Panc1 (cell line): ENCODE results near the gene TM4SF4. TPM values are rescaled to one million over a fixed set of nuclear protein-coding genes. Genes with fewer than 3 reads are reported as not detected.

Experiments
- ATAC-seq: fragments of 200-7000 bp; cut with Tn5 transposase; 2 replicates; pipeline ENCODE4 v1.9.1; 2020; ENCODE audit warnings: mild to moderate bottlenecking, moderate library complexity
- BruUV-seq: library from RNA; stranded (reverse); fragments of 400-500 nt; replicated peaks from 2 replicates; lab custom pipeline; 2021; lab: Mats Ljungman, UMichigan
- CTCF ChIA-PET: fragments of 300-600 bp; sonication (Branson Sonifier 250); formaldehyde crosslinking; loops from one replicate; lab custom pipeline; 2022; ENCODE audit warnings: antibody characterized with exemption; lab: Charles Lee
- POLR2A ChIA-PET: fragments of 300-600 bp; sonication (Branson Sonifier 250); formaldehyde crosslinking; loops from one replicate; lab custom pipeline; 2022; ENCODE audit warnings: antibody characterized with exemption; lab: Charles Lee
- DNase-seq: peaks from one replicate; pipeline ENCODE4 v3.0.0-alpha.2; 2010; ENCODE audit warnings: low read depth, low spot score
- H3K27ac ChIP-seq: 2 replicates; pipeline ENCODE4 v1.5.1; 2011; ENCODE audit warnings: mild to moderate bottlenecking, low read length, inconsistent platforms
- H3K27me3 ChIP-seq: fragments of 200-500 bp; sonication (Bioruptor generic); 2 replicates; pipeline ENCODE4 v1.6.0; 2014; ENCODE audit warnings: low read length, inconsistent platforms; ENCODE audit not compliant: control insufficient read depth, insufficient read depth
- H3K36me3 ChIP-seq: fragments of 200-500 bp; sonication (Bioruptor generic); 2 replicates; pipeline ENCODE4 v1.5.1; 2014; ENCODE audit warnings: inconsistent platforms, mild to moderate bottlenecking, low read length, moderate library complexity; ENCODE audit not compliant: control insufficient read depth, insufficient read depth
- H3K4me1 ChIP-seq: 2 replicates; pipeline ENCODE4 v1.5.1; 2011; ENCODE audit warnings: inconsistent platforms, mild to moderate bottlenecking, low read length, moderate library complexity; ENCODE audit not compliant: control insufficient read depth, insufficient read depth
- H3K4me3 ChIP-seq, 2 experiments: 2 replicates each; pipeline ENCODE4 v1.5.1; 2011 to 2012; ENCODE audit warnings: low read depth in 2 of 2, low read length in 2 of 2, mild to moderate bottlenecking in 2 of 2, inconsistent platforms in 1 of 2, moderate library complexity in 1 of 2
- H3K9me3 ChIP-seq: fragments of 200-500 bp; sonication (Bioruptor generic); 2 replicates; pipeline ENCODE4 v1.5.1; 2014; ENCODE audit warnings: low read depth, mild to moderate bottlenecking, inconsistent platforms, low read length, moderate library complexity; ENCODE audit not compliant: control insufficient read depth, insufficient read depth
- POLR2AphosphoS5 ChIP-seq: IDR thresholded peaks from 2 replicates; pipeline ENCODE4 v1.6.1; 2012; ENCODE audit warnings: mild to moderate bottlenecking, low read depth, low read length, moderate library complexity
- SIN3A ChIP-seq: IDR thresholded peaks from 2 replicates; pipeline ENCODE4 v1.6.1; 2012; ENCODE audit warnings: low read depth, mild to moderate bottlenecking, low read length, moderate library complexity, borderline replicate concordance; ENCODE audit not compliant: insufficient read depth
- TCF7L2 ChIP-seq: IDR thresholded peaks from 2 replicates; pipeline ENCODE4 v1.6.1; 2011; ENCODE audit warnings: mild to moderate bottlenecking, low read depth, low read length, inconsistent platforms
- in situ Hi-C: cut with HindIII; loops from 2 replicates; pipeline ENCODE4 v1.10.0; 2016; ENCODE audit warnings: low sequenced_read_pairs, low pct_unique_long_range_greater_than_20kb
- intact Hi-C: fragments of 100-400 bp; cut with micrococcal nuclease; formaldehyde crosslinking; loops from one replicate; pipeline ENCODE4 v1.10.0; 2022; ENCODE audit not compliant: unreplicated experiment
- total RNA-seq: library from RNA; stranded (reverse); gene quantifications from one replicate; pipeline ENCODE4 v1.2.1, GENCODE V29; 2021; ENCODE audit not compliant: unreplicated experiment
- TF ChIP-seq, protein P1 (sequence below): fragments of 450-650 bp; IDR thresholded peaks from 2 replicates; pipeline ENCODE4 v1.5.1; 2017; ENCODE audit warnings: mild to moderate bottlenecking
- TF ChIP-seq, protein P2 (sequence below), 2 experiments: IDR thresholded peaks; 2 replicates each; pipeline ENCODE4 v1.6.1; 2011 to 2012; ENCODE audit warnings: low read depth in 2 of 2, control low read depth in 1 of 2, low read length in 1 of 2, mild to moderate bottlenecking in 1 of 2, moderate library complexity in 1 of 2; ENCODE audit not compliant: insufficient read depth in 1 of 2

TM4SF4 gene
- total RNA-seq, 1 experiment from 2014 or later: 0.46 TPM

DNA sequence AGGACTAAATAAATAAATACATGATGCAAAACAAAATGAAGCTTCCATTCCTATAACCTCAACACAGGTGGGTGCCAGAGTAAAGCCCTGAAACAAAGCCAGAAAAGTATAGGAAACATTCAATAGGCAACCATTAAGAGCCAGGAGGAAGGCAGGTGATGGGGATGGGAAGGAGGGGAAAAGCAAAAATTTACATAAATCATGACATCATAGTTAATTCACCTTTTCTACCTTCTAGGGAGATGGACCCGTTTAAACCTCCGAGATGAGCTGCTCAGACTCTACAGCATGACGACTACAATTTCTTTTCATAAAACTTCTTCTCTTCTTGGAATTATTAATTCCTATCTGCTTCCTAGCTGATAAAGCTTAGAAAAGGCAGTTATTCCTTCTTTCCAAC lies 27.9 kb downstream of the TM4SF4 start:
- Histone ChIP-seq H3K4me1 (peaks cover 42% of the 10 kb centered on the region), H3K27me3 (no peaks in the 10 kb centered on the region), H3K27ac (peak overlapping the region; percentile 98), H3K36me3 (no peaks in the 10 kb centered on the region), H3K9me3 (no peaks in the 10 kb centered on the region), H3K4me3 (no peak overlapping the region)
- DNase-seq: no peak
- ChIA-PET CTCF (interaction anchor here (0.6 to 1.1 kb wide), 2 partner anchors 14 to 400 kb away, joined by 3 read pairs; no protein-coding TSS in a partner anchor), POLR2A (interaction anchor here (0.5 to 1.1 kb wide), 2 partner anchors 129 to 312 kb away, joined by 3 read pairs; no protein-coding TSS in a partner anchor)
- in situ Hi-C loops: no loop called here
- TF ChIP-seq POLR2AphosphoS5 (no peak), TCF7L2 (no peak), SIN3A (no peak)
- TF ChIP-seq, protein P1, sequence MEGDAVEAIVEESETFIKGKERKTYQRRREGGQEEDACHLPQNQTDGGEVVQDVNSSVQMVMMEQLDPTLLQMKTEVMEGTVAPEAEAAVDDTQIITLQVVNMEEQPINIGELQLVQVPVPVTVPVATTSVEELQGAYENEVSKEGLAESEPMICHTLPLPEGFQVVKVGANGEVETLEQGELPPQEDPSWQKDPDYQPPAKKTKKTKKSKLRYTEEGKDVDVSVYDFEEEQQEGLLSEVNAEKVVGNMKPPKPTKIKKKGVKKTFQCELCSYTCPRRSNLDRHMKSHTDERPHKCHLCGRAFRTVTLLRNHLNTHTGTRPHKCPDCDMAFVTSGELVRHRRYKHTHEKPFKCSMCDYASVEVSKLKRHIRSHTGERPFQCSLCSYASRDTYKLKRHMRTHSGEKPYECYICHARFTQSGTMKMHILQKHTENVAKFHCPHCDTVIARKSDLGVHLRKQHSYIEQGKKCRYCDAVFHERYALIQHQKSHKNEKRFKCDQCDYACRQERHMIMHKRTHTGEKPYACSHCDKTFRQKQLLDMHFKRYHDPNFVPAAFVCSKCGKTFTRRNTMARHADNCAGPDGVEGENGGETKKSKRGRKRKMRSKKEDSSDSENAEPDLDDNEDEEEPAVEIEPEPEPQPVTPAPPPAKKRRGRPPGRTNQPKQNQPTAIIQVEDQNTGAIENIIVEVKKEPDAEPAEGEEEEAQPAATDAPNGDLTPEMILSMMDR: no peak
- TF ChIP-seq, protein P2, sequence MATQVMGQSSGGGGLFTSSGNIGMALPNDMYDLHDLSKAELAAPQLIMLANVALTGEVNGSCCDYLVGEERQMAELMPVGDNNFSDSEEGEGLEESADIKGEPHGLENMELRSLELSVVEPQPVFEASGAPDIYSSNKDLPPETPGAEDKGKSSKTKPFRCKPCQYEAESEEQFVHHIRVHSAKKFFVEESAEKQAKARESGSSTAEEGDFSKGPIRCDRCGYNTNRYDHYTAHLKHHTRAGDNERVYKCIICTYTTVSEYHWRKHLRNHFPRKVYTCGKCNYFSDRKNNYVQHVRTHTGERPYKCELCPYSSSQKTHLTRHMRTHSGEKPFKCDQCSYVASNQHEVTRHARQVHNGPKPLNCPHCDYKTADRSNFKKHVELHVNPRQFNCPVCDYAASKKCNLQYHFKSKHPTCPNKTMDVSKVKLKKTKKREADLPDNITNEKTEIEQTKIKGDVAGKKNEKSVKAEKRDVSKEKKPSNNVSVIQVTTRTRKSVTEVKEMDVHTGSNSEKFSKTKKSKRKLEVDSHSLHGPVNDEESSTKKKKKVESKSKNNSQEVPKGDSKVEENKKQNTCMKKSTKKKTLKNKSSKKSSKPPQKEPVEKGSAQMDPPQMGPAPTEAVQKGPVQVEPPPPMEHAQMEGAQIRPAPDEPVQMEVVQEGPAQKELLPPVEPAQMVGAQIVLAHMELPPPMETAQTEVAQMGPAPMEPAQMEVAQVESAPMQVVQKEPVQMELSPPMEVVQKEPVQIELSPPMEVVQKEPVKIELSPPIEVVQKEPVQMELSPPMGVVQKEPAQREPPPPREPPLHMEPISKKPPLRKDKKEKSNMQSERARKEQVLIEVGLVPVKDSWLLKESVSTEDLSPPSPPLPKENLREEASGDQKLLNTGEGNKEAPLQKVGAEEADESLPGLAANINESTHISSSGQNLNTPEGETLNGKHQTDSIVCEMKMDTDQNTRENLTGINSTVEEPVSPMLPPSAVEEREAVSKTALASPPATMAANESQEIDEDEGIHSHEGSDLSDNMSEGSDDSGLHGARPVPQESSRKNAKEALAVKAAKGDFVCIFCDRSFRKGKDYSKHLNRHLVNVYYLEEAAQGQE (IDR thresholded peaks at IDR 0.05; ENCODE audit: insufficient read depth in 1 of 2, low read depth in 2 of 2, low read length in 1 of 2): no peak
- BruUV-seq: no TSS peak
- intact Hi-C loops: no loop called here
- no peak for ATAC-seq

DNA sequence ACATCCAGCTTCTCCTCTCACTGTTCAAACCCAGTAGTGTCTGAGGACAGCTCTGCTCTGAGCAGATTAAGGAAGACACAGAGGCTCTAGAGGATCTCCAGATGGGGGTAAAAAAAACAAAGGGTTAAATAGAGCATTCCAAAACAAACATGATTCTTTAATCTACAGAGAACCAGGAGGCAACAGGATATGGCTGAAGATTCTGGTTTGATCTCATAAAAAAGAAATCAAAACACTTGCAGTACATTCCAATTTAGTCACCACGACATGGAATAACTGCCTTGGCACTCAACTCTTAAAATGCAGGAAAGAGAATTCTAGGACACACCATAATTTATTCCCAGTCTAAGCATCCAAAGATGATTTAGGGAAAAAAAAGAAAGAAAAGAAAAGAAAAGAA lies 32.0 kb downstream of the TM4SF4 start:
- in situ Hi-C loops (no loop called here), intact Hi-C loops (no loop called here)
- Histone ChIP-seq H3K4me1 (peaks cover 70% of the 10 kb centered on the region), H3K27me3 (no peaks in the 10 kb centered on the region), H3K36me3 (no peaks in the 10 kb centered on the region), H3K4me3 (no peak overlapping the region), H3K9me3 (no peaks in the 10 kb centered on the region), H3K27ac (peak overlapping the region; percentile 98)
- DNase-seq (no peak), ATAC-seq (peak; percentile 59)
- ChIA-PET POLR2A (interaction anchor here (0.6 kb wide), 1 partner anchor 111 kb away, joined by 3 read pairs; no protein-coding TSS in a partner anchor), CTCF (interaction anchor here (0.9 kb wide), 1 partner anchor 10 kb away, joined by 7 read pairs; no protein-coding TSS in a partner anchor)
- TF ChIP-seq, protein P1: no peak
- TF ChIP-seq SIN3A (no peak), TCF7L2 (peak; percentile 77; the same call in 1 of the 2 replicates)
- BruUV-seq: TSS peak; percentile 31
